HCT116 (cell line): ENCODE data around the gene NOP14. TPM values are rescaled to one million over a fixed set of nuclear protein-coding genes. Genes with fewer than 3 reads are reported as not detected.

Source experiments
- ATAC-seq: fragments of 200-7000 bp; cut with Tn5 transposase; 2 replicates; pipeline ENCODE4 v1.9.1; 2020; ENCODE audit warnings: mild to moderate bottlenecking, moderate library complexity
- BruUV-seq: library from RNA; stranded (reverse); fragments of 400-500 nt; replicated peaks from 2 replicates; lab custom pipeline; 2021; lab: Mats Ljungman, UMichigan
- CTCF ChIA-PET: fragments of 300-600 bp; sonication (Branson Sonifier 250); formaldehyde crosslinking; loops from one replicate; lab custom pipeline; 2021; ENCODE audit warnings: antibody characterized with exemption; lab: Charles Lee
- POLR2A ChIA-PET: fragments of 300-600, 350-600 bp; sonication (Branson Sonifier 250); formaldehyde crosslinking; loops from one replicate; lab custom pipeline; 2021; ENCODE audit warnings: antibody characterized with exemption; lab: Charles Lee
- RAD21 ChIA-PET, 2 experiments: fragments of 300-600 bp; sonication (Branson Sonifier 250); formaldehyde crosslinking; loops; one replicate each; lab custom pipeline; 2023; ENCODE audit warnings: low total read pairs in 2 of 2; ENCODE audit not compliant: uncharacterized antibody in 2 of 2, unreplicated experiment in 2 of 2, low non-redundant PET in 1 of 2; lab: Charles Lee
- DNase-seq: peaks from one replicate; pipeline ENCODE4 v3.0.0-alpha.2; 2010; ENCODE audit warnings: low read depth, low spot score
- H2AFZ ChIP-seq: fragments of 200-600 bp; shearing (Covaris generic), sonication (generic); 2 replicates; pipeline ENCODE4 v1.6.1; 2017; ENCODE audit warnings: low read depth, mixed run types, mixed read lengths, antibody characterized with exemption, low read length; ENCODE audit not compliant: poor library complexity, severe bottlenecking
- H3K27ac ChIP-seq: 2 replicates; pipeline ENCODE4 v1.5.1; 2012; ENCODE audit warnings: low read depth, low read length
- H3K27me3 ChIP-seq: fragments of 200-600 bp; sonication (generic); 2 replicates; pipeline ENCODE4 v1.6.1; 2016; ENCODE audit warnings: mixed run types, low read length, mixed read lengths; ENCODE audit not compliant: insufficient read depth
- H3K36me3 ChIP-seq, 2 experiments: fragments of 200-500 bp in 1 of 2; fragments of 200-600 bp in 1 of 2; sonication (Bioruptor generic) in 1 of 2; sonication (generic) in 1 of 2; 2 replicates each; pipeline versions ENCODE4 v1.5.1 to v1.6.1; 2014 to 2016; ENCODE audit warnings: low read length in 2 of 2, inconsistent platforms in 1 of 2, mixed read lengths in 1 of 2, mixed run types in 1 of 2; ENCODE audit not compliant: insufficient read depth in 2 of 2, control insufficient read depth in 1 of 2
- H3K4me1 ChIP-seq, 2 experiments: fragments of 200-600 bp in 1 of 2; sonication (generic) in 1 of 2; 2 replicates each; pipeline versions ENCODE4 v1.5.1 to v1.6.1; 2012 to 2017; ENCODE audit warnings: low read length in 2 of 2, inconsistent platforms in 1 of 2, mild to moderate bottlenecking in 1 of 2, mixed read lengths in 1 of 2, mixed run types in 1 of 2, moderate library complexity in 1 of 2; ENCODE audit not compliant: insufficient read depth in 2 of 2, control insufficient read depth in 1 of 2
- H3K4me2 ChIP-seq: fragments of 200-600 bp; sonication (generic); 2 replicates; pipeline ENCODE4 v1.6.1; 2017; ENCODE audit warnings: mixed run types, low read length, mixed read lengths
- H3K4me3 ChIP-seq, 2 experiments: fragments of 200-600 bp in 1 of 2; sonication (generic) in 1 of 2; replicated peaks in 1 of 2; 2 replicates each; pipeline ENCODE4 v1.5.1; 2011 to 2016; ENCODE audit warnings: low read length in 2 of 2, control low read depth in 1 of 2, low read depth in 1 of 2, mild to moderate bottlenecking in 1 of 2, mixed read lengths in 1 of 2, mixed run types in 1 of 2
- H3K79me2 ChIP-seq: fragments of 200-600 bp; sonication (generic); 2 replicates; pipeline ENCODE4 v1.6.1; 2017; ENCODE audit warnings: mild to moderate bottlenecking, mixed run types, low read length, moderate library complexity, mixed read lengths; ENCODE audit not compliant: insufficient read depth
- H3K9ac ChIP-seq: fragments of 200-600 bp; sonication (generic); 2 replicates; pipeline ENCODE4 v1.6.1; 2016; ENCODE audit warnings: low read length, mixed read lengths
- H3K9me2 ChIP-seq: fragments of 200-600 bp; sonication (generic), shearing (Covaris generic); 2 replicates; pipeline ENCODE4 v1.6.1; 2017; ENCODE audit warnings: mixed run types, mild to moderate bottlenecking, moderate library complexity; ENCODE audit not compliant: insufficient read depth
- H3K9me3 ChIP-seq, 2 experiments: fragments of 200-500 bp in 1 of 2; fragments of 200-600 bp in 1 of 2; sonication (Bioruptor generic) in 1 of 2; sonication (generic) in 1 of 2; 2 replicates each; pipeline ENCODE4 v1.6.1; 2014 to 2017; ENCODE audit warnings: low read length in 2 of 2, mixed read lengths in 2 of 2, inconsistent platforms in 1 of 2, low read depth in 1 of 2, mild to moderate bottlenecking in 1 of 2, mixed run types in 1 of 2, moderate library complexity in 1 of 2; ENCODE audit not compliant: control insufficient read depth in 1 of 2, insufficient read depth in 1 of 2
- H4K20me1 ChIP-seq: fragments of 200-600 bp; sonication (generic), shearing (Covaris generic); 2 replicates; pipeline ENCODE4 v1.6.1; 2017; ENCODE audit warnings: mixed run types, mild to moderate bottlenecking, moderate library complexity; ENCODE audit not compliant: insufficient read depth
- EGR1 ChIP-seq: IDR thresholded peaks from 2 replicates; pipeline ENCODE4 v1.6.1; 2012; ENCODE audit warnings: low read depth
- ELF1 ChIP-seq: IDR thresholded peaks from 2 replicates; pipeline ENCODE4 v1.6.1; 2012; ENCODE audit warnings: low read depth, borderline replicate concordance
- EZH2phosphoT487 ChIP-seq: fragments of 200-600 bp; IDR thresholded peaks from 2 replicates; pipeline ENCODE4 v1.6.1; 2018; ENCODE audit warnings: antibody characterized with exemption, borderline replicate concordance
- POLR2A ChIP-seq: IDR thresholded peaks from 2 replicates; pipeline ENCODE4 v1.7.0; 2011; ENCODE audit warnings: borderline replicate concordance; ENCODE audit not compliant: insufficient read depth, insufficient read length; ENCODE audit errors: extremely low read depth
- POLR2AphosphoS5 ChIP-seq: IDR thresholded peaks from 2 replicates; pipeline ENCODE4 v1.6.1; 2011; ENCODE audit warnings: mild to moderate bottlenecking, low read depth, low read length, moderate library complexity
- TCF7L2 ChIP-seq: IDR thresholded peaks from 2 replicates; pipeline ENCODE4 v1.7.0; 2011; ENCODE audit warnings: borderline replicate concordance, inconsistent platforms; ENCODE audit not compliant: insufficient read depth, insufficient read length; ENCODE audit errors: extremely low read depth
- intact Hi-C: fragments of 100-400 bp; cut with micrococcal nuclease; formaldehyde crosslinking; loops from 2 replicates; pipeline ENCODE4 v1.10.0; 2022
- total RNA-seq: library from RNA; stranded (reverse); gene quantifications from one replicate; pipeline ENCODE4 v1.2.1, GENCODE V29; 2021; ENCODE audit not compliant: unreplicated experiment
- TF ChIP-seq, protein P1 (sequence below): IDR thresholded peaks from 2 replicates; pipeline ENCODE4 v1.6.1; 2011; ENCODE audit warnings: mild to moderate bottlenecking, low read length, moderate library complexity; ENCODE audit not compliant: insufficient replicate concordance; ENCODE audit errors: extremely low read depth
- TF ChIP-seq, protein P2 (sequence below): IDR thresholded peaks from 2 replicates; pipeline ENCODE4 v1.6.1; 2012
- TF ChIP-seq, protein P3 (sequence below): IDR thresholded peaks from 2 replicates; pipeline ENCODE4 v1.6.1; 2012; ENCODE audit warnings: low read depth

The NOP14 gene
- total RNA-seq, 1 experiment from 2014 or later: 67.3 TPM

DNA sequence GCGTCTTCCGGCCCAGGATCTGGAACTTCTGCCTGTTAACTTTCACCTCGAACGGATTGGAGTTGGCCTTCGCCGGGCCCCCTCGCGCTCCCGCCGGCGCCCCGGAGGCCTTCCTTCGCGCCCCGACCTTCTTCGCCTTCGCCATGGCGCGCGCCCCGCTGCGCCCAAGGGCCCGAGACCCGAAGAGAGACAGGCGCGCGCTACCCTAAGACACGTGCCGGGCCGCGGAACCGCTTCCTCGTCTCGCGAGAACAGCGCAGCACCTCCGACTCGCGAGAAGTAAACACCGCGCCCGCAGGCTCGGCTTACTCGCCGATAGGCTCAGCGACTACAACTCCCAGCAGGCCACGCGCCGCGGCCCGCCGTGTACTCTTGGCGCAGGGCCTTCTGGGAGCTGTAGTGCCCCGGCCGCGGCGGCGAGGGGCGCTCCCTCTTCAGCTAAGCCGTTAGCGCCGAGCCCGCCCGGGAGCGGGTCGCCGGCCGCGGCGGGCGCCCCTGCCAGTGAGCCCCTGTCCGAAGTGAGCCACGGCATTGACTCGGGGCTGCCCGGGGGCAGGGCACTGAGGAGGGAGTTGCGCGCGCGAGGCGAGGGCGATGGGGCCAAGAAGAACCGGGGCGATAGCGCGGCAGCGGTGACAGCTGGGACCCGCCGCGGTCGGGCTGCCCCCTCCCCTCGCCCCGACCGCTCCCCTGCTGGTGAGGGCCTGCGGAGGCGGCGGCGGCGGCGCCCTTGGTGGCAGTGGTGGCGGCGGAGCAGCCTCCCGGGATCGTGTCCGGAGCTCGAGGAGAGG, at the start of gene NOP14, which contains the start of gene GRK4 (continued):
- TF ChIP-seq EZH2phosphoT487 (no peak), ELF1 (peak; percentile 77; the same call in 1 of the 2 replicates)
- TF ChIP-seq, protein P1, sequence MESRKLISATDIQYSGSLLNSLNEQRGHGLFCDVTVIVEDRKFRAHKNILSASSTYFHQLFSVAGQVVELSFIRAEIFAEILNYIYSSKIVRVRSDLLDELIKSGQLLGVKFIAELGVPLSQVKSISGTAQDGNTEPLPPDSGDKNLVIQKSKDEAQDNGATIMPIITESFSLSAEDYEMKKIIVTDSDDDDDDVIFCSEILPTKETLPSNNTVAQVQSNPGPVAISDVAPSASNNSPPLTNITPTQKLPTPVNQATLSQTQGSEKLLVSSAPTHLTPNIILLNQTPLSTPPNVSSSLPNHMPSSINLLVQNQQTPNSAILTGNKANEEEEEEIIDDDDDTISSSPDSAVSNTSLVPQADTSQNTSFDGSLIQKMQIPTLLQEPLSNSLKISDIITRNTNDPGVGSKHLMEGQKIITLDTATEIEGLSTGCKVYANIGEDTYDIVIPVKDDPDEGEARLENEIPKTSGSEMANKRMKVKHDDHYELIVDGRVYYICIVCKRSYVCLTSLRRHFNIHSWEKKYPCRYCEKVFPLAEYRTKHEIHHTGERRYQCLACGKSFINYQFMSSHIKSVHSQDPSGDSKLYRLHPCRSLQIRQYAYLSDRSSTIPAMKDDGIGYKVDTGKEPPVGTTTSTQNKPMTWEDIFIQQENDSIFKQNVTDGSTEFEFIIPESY: peak; percentile 100

DNA sequence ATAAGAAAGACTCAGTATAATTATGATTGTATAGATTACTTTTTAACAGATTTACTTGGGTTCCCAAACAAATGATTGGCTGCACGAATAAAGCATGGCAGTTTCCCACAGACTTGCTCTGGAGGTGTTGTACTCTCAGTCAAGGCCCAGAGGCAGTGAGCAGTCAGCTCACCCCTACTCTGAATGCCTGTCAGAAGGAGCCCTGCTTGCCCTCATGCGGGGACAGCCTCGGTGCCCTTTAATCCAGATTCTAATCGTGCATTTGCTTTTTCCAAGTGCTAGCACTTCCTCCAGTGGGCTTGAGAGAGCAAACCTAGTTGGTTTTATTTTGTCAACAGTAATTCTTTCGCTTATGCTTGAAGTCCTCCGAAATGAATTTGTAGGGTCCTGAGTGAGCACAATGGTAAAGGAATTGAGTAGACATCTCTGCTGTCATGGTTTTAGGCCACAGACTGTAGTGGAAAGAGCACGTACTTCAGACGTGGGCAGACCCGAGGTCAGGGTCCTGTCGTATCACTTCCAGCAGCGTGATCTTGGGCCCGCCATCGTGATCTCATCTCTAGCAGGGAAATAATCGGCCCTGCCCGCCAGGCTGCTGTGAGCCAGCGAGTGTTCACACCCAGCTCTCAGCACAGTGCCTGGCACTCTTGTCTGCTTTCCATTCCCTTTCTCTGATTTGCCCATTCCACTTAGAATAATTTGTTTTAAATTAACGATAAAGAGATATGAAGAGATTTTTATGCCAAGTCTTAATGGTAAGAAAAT, 48.4 kb upstream of the NOP14 start:
- H3K79me2 ChIP-seq: no peaks in the 10 kb centered on the region
- H3K4me2 ChIP-seq: no peak overlapping the region
- no peak for ATAC-seq
- no peaks in the 10 kb centered on the region for H3K9me3 ChIP-seq
- intact Hi-C loops: no loop called here
- H3K9me2 ChIP-seq: no peaks in the 10 kb centered on the region
- RAD21 ChIA-PET: no interaction called here
- DNase-seq: no peak
- H4K20me1 ChIP-seq: no peaks in the 10 kb centered on the region
- BruUV-seq: no TSS peak
- no peak overlapping the region for H2AFZ ChIP-seq
- H3K4me3 ChIP-seq: no peak overlapping the region
- H3K27ac ChIP-seq: no peak overlapping the region
- no peaks in the 10 kb centered on the region for H3K27me3 ChIP-seq
- POLR2A ChIA-PET: no interaction called here
- peaks cover 0 to 11% of the 10 kb centered on the region in 2 experiments; a peak in 2 of 4 replicates for H3K4me1 ChIP-seq
- no peak overlapping the region for H3K9ac ChIP-seq
- CTCF ChIA-PET: interaction anchor here (1.5 kb wide), 1 partner anchor 34 kb away, joined by 4 read pairs; no protein-coding TSS in a partner anchor
- no peaks in the 10 kb centered on the region for H3K36me3 ChIP-seq
- no peak for TF ChIP-seq TCF7L2
- TF ChIP-seq EGR1: no peak
- TF ChIP-seq POLR2AphosphoS5: no peak
- TF ChIP-seq, protein P2, sequence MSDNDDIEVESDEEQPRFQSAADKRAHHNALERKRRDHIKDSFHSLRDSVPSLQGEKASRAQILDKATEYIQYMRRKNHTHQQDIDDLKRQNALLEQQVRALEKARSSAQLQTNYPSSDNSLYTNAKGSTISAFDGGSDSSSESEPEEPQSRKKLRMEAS: no peak
- TF ChIP-seq, protein P3, sequence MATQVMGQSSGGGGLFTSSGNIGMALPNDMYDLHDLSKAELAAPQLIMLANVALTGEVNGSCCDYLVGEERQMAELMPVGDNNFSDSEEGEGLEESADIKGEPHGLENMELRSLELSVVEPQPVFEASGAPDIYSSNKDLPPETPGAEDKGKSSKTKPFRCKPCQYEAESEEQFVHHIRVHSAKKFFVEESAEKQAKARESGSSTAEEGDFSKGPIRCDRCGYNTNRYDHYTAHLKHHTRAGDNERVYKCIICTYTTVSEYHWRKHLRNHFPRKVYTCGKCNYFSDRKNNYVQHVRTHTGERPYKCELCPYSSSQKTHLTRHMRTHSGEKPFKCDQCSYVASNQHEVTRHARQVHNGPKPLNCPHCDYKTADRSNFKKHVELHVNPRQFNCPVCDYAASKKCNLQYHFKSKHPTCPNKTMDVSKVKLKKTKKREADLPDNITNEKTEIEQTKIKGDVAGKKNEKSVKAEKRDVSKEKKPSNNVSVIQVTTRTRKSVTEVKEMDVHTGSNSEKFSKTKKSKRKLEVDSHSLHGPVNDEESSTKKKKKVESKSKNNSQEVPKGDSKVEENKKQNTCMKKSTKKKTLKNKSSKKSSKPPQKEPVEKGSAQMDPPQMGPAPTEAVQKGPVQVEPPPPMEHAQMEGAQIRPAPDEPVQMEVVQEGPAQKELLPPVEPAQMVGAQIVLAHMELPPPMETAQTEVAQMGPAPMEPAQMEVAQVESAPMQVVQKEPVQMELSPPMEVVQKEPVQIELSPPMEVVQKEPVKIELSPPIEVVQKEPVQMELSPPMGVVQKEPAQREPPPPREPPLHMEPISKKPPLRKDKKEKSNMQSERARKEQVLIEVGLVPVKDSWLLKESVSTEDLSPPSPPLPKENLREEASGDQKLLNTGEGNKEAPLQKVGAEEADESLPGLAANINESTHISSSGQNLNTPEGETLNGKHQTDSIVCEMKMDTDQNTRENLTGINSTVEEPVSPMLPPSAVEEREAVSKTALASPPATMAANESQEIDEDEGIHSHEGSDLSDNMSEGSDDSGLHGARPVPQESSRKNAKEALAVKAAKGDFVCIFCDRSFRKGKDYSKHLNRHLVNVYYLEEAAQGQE: no peak
- TF ChIP-seq, protein P1: no peak
- no peak for TF ChIP-seq POLR2A
